Effector memory CD4-positive, alpha-beta T cell (primary cell): ENCODE measurements around the gene SSUH2.

Experiments
- DNase-seq, 3 donors: peaks; one replicate each; pipeline ENCODE4 v3.0.0-alpha.2; 2020
- H3K27ac ChIP-seq: 2 replicates; pipeline ENCODE4 v1.7.0; 2013; ENCODE audit warnings: mild to moderate bottlenecking, low read length, moderate library complexity; ENCODE audit not compliant: insufficient read depth, poor library complexity, severe bottlenecking
- H3K27me3 ChIP-seq: replicated peaks from 2 replicates; pipeline ENCODE4 v1.7.0; 2013; ENCODE audit warnings: mild to moderate bottlenecking, low read length; ENCODE audit not compliant: insufficient read depth, control insufficient read depth, poor library complexity, severe bottlenecking
- H3K36me3 ChIP-seq: 2 replicates; pipeline ENCODE4 v1.7.0; 2013; ENCODE audit warnings: mild to moderate bottlenecking, low read length, moderate library complexity; ENCODE audit not compliant: control insufficient read depth, insufficient read depth
- H3K4me1 ChIP-seq: 2 replicates; pipeline ENCODE4 v1.7.0; 2013; ENCODE audit warnings: low read length, mild to moderate bottlenecking; ENCODE audit not compliant: control insufficient read depth, insufficient read depth, poor library complexity, severe bottlenecking
- H3K4me3 ChIP-seq: 2 replicates; pipeline ENCODE4 v1.7.0; 2013; ENCODE audit warnings: low read length, low read depth, mild to moderate bottlenecking; ENCODE audit not compliant: insufficient read depth, poor library complexity, severe bottlenecking
- H3K9me3 ChIP-seq: 2 replicates; pipeline ENCODE4 v1.7.0; 2013; ENCODE audit warnings: mild to moderate bottlenecking, low read length, moderate library complexity; ENCODE audit not compliant: control insufficient read depth

The SSUH2 gene

DNA sequence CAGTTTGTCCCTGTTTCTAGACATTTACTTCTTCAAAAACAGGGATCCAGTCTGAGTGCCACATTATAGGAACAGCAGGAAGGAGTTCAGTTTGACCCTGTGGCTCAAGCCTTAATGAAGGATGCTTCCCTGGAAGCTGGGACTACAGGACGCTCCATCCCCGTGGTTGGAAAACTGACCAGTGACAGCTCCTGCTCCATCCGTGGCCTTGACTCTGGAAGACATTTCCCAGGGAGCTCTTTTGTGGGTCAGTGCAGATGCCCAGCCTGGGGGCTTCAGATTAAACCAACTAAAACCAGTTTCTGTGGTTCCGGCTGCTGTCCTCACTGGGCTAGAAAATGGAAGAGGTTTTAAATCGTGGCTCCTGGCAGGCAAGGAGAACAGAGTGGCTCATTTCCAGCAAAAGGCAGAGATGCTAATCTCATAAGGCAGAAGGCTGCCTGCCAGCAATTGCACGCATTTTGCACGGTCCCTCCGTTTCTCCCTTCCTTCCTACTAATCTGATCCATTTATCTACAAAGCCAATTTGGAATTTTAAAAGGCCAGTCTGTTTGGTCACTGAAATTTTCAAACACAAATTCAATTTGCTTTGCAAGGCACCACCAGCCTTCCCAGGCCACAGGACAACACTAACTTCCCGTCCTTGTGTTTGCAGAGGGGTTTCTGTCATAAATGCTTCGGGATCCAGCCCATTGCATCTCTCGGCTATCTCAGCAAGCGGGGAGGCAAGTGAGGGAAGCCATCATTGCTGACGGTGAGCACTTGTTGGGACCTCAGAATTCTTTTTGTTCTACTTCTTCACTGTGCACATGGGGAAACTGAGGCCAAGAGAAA lies 6.2 kb upstream of the SSUH2 start:
- Histone ChIP-seq H3K9me3 (no peaks in the 10 kb centered on the region), H3K27ac (no peak overlapping the region), H3K4me3 (no peak overlapping the region), H3K36me3 (no peaks in the 10 kb centered on the region), H3K4me1 (no peaks in the 10 kb centered on the region), H3K27me3 (no peaks in the 10 kb centered on the region)
- no peak for DNase-seq

GRCh38 chr3:8649757-8650156 lies 5.2 kb upstream of the SSUH2 start:
- no peak for DNase-seq
- H3K9me3 ChIP-seq = no peaks in the 10 kb centered on the region
- no peaks in the 10 kb centered on the region for H3K36me3 ChIP-seq
- H3K4me1 ChIP-seq = no peaks in the 10 kb centered on the region
- no peak overlapping the region for H3K27ac ChIP-seq
- H3K27me3 ChIP-seq = no peaks in the 10 kb centered on the region
- H3K4me3 ChIP-seq = no peak overlapping the region

GRCh38 chr3:8648909-8649741 lies 4.5 kb upstream of the SSUH2 start:
- H3K4me3 ChIP-seq = no peak overlapping the region
- H3K4me1 ChIP-seq = no peaks in the 10 kb centered on the region
- no peak for DNase-seq
- H3K9me3 ChIP-seq = no peaks in the 10 kb centered on the region
- no peaks in the 10 kb centered on the region for H3K27me3 ChIP-seq
- no peak overlapping the region for H3K27ac ChIP-seq
- no peaks in the 10 kb centered on the region for H3K36me3 ChIP-seq

DNA sequence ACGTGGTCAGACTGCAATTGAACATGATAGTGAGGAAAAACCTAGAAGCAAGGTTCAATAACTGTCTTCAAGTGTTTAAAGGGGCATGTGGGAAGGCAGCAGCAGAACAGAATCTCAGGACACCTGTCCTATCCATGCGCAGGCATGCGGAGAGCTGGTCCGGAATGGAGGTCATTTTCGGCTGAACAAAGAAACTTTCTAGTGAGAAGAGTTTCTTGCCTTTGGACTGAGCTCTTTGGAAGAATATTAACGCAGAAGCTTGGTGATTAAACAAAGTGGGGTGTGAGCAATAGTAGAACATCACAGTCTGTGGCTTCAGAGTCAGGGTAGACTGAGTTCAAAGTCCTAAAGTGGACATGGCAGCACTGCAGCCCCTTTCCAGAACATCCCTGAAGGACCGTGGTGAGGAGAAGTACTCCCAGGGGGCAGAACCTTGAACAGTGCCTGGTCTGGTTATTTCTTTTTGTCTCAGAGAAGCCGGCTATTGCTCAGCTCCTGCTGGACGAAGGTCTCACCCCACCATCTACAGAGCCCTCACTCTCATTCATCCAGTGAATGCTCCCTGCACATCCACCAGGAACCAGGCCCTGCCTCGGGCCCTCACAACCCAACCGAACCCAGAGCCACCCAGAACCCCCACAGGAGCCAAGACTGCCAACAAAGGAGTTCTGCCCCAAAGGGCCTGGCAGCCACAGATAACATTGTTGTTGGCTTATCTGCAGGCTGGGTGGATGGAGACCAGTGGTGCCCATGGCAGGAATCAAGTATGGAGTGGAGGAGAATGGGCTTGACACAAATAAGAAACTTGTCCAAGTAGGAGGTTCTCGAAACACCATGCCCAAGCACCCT lies 2.8 kb upstream of the SSUH2 start:
- no peak overlapping the region for H3K4me3 ChIP-seq
- no peaks in the 10 kb centered on the region for H3K9me3 ChIP-seq
- H3K27me3 ChIP-seq = no peaks in the 10 kb centered on the region
- no peaks in the 10 kb centered on the region for H3K36me3 ChIP-seq
- no peak overlapping the region for H3K27ac ChIP-seq
- no peaks in the 10 kb centered on the region for H3K4me1 ChIP-seq
- DNase-seq = no peak

DNA sequence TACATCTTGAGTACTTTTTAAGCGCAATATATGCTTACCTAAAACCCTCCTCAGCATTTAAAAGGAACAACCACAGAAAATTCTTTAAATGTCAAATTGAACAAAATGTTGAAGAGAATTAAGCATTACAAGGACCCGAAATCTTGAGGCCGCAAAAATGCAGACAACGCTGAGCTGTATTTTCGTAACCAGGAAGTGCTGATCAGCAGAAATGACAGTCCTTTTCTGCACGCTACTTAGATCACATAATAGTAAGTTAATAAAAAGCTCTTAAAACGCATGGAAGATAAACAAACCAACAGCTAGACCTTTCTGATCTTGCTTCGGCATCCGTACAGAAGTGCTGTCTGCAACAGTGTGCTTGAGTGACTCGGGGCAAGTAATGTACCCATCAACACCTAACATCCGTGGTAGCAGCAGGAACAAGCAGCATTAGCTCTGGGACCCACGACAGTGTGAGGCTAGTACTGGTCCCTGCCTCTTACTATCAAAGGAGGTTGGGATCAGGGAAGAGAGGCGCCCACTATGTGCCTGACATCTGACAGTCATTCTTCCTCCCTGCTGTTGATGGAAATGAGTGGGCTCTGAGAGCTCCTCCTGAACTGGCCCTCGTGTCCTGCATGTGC lies 1.8 kb upstream of the SSUH2 start:
- no peaks in the 10 kb centered on the region for H3K36me3 ChIP-seq
- no peaks in the 10 kb centered on the region for H3K9me3 ChIP-seq
- H3K27me3 ChIP-seq = no peaks in the 10 kb centered on the region
- H3K27ac ChIP-seq = no peak overlapping the region
- DNase-seq = no peak
- H3K4me1 ChIP-seq = no peaks in the 10 kb centered on the region
- no peak overlapping the region for H3K4me3 ChIP-seq

DNA sequence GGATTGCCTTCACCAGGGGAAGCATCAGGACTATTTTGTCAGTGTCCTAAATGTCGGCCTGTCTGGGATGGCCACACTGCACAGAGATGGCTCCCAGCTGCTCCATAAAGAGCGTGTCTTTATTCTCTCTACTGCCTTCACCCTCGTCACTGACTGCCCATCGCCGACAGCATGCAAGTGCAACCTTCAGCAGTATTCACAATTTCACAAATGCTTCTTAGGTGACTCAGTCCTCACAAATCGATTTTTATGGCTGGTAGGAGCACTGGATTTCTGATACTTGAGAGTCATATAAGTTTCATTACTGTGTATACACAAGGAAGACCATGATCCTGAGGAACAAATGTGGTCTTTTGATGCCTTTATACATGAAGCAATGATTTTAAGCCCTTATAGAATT lies 1.1 kb upstream of the SSUH2 start:
- no peak overlapping the region for H3K4me3 ChIP-seq
- no peaks in the 10 kb centered on the region for H3K9me3 ChIP-seq
- H3K27ac ChIP-seq = no peak overlapping the region
- DNase-seq = no peak
- H3K27me3 ChIP-seq = no peaks in the 10 kb centered on the region
- no peaks in the 10 kb centered on the region for H3K36me3 ChIP-seq
- H3K4me1 ChIP-seq = no peaks in the 10 kb centered on the region

- Histone ChIP-seq H3K4me1 (no peaks in the 10 kb centered on the region), H3K27me3 (no peaks in the 10 kb centered on the region), H3K9me3 (no peaks in the 10 kb centered on the region), H3K27ac (no peak overlapping the region), H3K4me3 (no peak overlapping the region), H3K36me3 (no peaks in the 10 kb centered on the region)
- DNase-seq = no peak
Observed at GRCh38 chr3:8643693-8644365, 769 bp downstream of the SSUH2 start.

GRCh38 chr3:8642001-8642400 lies 2.6 kb downstream of the SSUH2 start:
- H3K27ac ChIP-seq = no peak overlapping the region
- H3K9me3 ChIP-seq = no peaks in the 10 kb centered on the region
- H3K4me3 ChIP-seq = no peak overlapping the region
- no peak for DNase-seq
- H3K36me3 ChIP-seq = no peaks in the 10 kb centered on the region
- no peaks in the 10 kb centered on the region for H3K4me1 ChIP-seq
- no peaks in the 10 kb centered on the region for H3K27me3 ChIP-seq

GRCh38 chr3:8641472-8641871 lies 3.1 kb downstream of the SSUH2 start:
- Histone ChIP-seq H3K4me3 (no peak overlapping the region), H3K27me3 (no peaks in the 10 kb centered on the region), H3K4me1 (no peaks in the 10 kb centered on the region), H3K9me3 (no peaks in the 10 kb centered on the region), H3K36me3 (no peaks in the 10 kb centered on the region), H3K27ac (no peak overlapping the region)
- DNase-seq = no peak
